Measurements from ENCODE around the gene ADAMTSL5.
"Not testable (repeated sequence)": the region's sequence is repeated elsewhere in the genome, so short reads cannot be mapped to it uniquely, and the experiment has no call there.

DNA sequence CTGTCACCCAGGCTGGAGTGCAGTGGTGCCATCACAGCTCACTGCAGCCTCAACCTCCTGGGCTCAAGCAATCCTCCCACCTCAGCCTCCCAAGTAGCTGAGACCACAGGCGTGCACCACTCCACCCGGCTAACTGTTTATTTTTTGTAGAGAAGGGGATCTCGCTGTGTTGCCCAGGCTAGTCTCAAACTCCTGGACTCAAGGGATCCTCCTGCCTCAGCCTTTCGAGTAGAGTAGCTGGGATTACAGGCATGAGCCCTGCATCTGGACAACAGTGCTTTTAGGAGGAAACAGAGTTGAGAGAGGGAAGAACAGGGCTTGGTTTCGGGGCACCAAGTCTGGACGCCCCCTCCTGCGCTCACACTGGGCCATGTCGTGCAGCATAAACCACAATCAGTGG, 7.0 kb upstream of the ADAMTSL5 start:
- TF ChIP-seq, protein P1, sequence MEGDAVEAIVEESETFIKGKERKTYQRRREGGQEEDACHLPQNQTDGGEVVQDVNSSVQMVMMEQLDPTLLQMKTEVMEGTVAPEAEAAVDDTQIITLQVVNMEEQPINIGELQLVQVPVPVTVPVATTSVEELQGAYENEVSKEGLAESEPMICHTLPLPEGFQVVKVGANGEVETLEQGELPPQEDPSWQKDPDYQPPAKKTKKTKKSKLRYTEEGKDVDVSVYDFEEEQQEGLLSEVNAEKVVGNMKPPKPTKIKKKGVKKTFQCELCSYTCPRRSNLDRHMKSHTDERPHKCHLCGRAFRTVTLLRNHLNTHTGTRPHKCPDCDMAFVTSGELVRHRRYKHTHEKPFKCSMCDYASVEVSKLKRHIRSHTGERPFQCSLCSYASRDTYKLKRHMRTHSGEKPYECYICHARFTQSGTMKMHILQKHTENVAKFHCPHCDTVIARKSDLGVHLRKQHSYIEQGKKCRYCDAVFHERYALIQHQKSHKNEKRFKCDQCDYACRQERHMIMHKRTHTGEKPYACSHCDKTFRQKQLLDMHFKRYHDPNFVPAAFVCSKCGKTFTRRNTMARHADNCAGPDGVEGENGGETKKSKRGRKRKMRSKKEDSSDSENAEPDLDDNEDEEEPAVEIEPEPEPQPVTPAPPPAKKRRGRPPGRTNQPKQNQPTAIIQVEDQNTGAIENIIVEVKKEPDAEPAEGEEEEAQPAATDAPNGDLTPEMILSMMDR (conservative IDR thresholded peaks at IDR 0.05; ENCODE audit: low read length), result not testable (repeated sequence)
- not testable (repeated sequence) for TF ChIP-seq EZH2phosphoT487 (IDR thresholded peaks at IDR 0.05; ENCODE audit: borderline replicate concordance, low read depth, low read length)
